K562 (cell line): Measurements from ENCODE around the gene BBLN. TPM values are rescaled to one million over a fixed set of nuclear protein-coding genes. Genes with fewer than 3 reads are reported as not detected.

Experiments used
- CBFB ChIP-seq: sonication (generic); formaldehyde crosslinking; IDR thresholded peaks from 2 replicates; pipeline ENCODE4 v1.4.0; 2020; ENCODE audit warnings: mild to moderate bottlenecking, missing genetic modification reagents
- E2F3 ChIP-seq: fragments of 250-450 bp; sonication (Bioruptor Pico); IDR thresholded peaks from 2 replicates; pipeline ENCODE4 v1.4.0; 2020; ENCODE audit warnings: mild to moderate bottlenecking
- ILK ChIP-seq: fragments of 450-650 bp; IDR thresholded peaks from 2 replicates; pipeline ENCODE4 v1.6.1; 2016; ENCODE audit warnings: missing genetic modification characterization, low read depth, mild to moderate bottlenecking, missing compliant biosample characterization, moderate library complexity, borderline replicate concordance
- MCM7 ChIP-seq, 2 experiments: fragments of 450-650 bp; IDR thresholded peaks; 2 replicates each; pipeline ENCODE4 v1.6.1; 2016 to 2018
- MIER1 ChIP-seq: fragments of 450-650 bp; IDR thresholded peaks from 2 replicates; pipeline ENCODE4 v1.6.1; 2016; ENCODE audit warnings: antibody characterized with exemption, mild to moderate bottlenecking, low read depth
- NBN ChIP-seq: fragments of 450-650 bp; IDR thresholded peaks from 2 replicates; pipeline ENCODE4 v1.6.1; 2016; ENCODE audit warnings: low read depth, mild to moderate bottlenecking
- NELFE ChIP-seq: IDR thresholded peaks from 2 replicates; pipeline ENCODE4 v1.6.1; 2011; ENCODE audit warnings: mild to moderate bottlenecking; ENCODE audit not compliant: insufficient read depth, insufficient read length
- RBM25 ChIP-seq: fragments of 200-400 bp; formaldehyde crosslinking; IDR thresholded peaks from 2 replicates; pipeline ENCODE4 v1.6.1; 2018; ENCODE audit warnings: low read length, low read depth, moderate library complexity; ENCODE audit not compliant: severe bottlenecking
- SMC3 ChIP-seq: conservative IDR thresholded peaks from 2 replicates; pipeline ENCODE4 v1.6.1; 2011; ENCODE audit warnings: low read depth, low read length, improper control_type of control experiment; ENCODE audit not compliant: insufficient read depth
- TAF7 ChIP-seq: fragments of 450-650 bp; IDR thresholded peaks from 2 replicates; pipeline ENCODE4 v1.6.1; 2016; ENCODE audit warnings: missing genetic modification characterization, missing compliant biosample characterization
- TBL1XR1 ChIP-seq, 2 experiments: IDR thresholded peaks; 2 replicates each; pipeline ENCODE4 v1.6.1; 2012; ENCODE audit warnings: improper control_type of control experiment in 2 of 2, low read length in 2 of 2, mild to moderate bottlenecking in 1 of 2
- TEAD4 ChIP-seq, 2 experiments: sonication (generic) in 1 of 2; formaldehyde crosslinking in 1 of 2; IDR thresholded peaks; 2 replicates each; pipeline versions ENCODE4 v1.6.1 to v1.8.0; 2012 to 2022; ENCODE audit warnings: borderline replicate concordance in 1 of 2, inconsistent platforms in 1 of 2, low read length in 1 of 2, mild to moderate bottlenecking in 1 of 2, missing genetic modification reagents in 1 of 2
- XRCC4 ChIP-seq: IDR thresholded peaks from one replicate; pipeline ENCODE4 v1.6.1; 2011; ENCODE audit not compliant: insufficient read depth, insufficient read length; ENCODE audit errors: extremely low read depth
- ZNF197 ChIP-seq: fragments of 200-800 bp; sonication (Bioruptor generic); IDR thresholded peaks from 2 replicates; pipeline ENCODE4 v1.6.1; 2016; ENCODE audit warnings: low read depth, missing genetic modification characterization, missing compliant biosample characterization
- polyA plus RNA-seq, 8 experiments: library from polyadenylated mRNA; depleted of rRNA in 4 of 8; stranded (reverse) in 5 of 8; unstranded in 3 of 8; fragments of >200 nt; fragmentation: Nextera tagmentation in 2 of 8; fragmentation: Illumina TruSeq in 1 of 8; extraction: Ambion mirVana in 2 of 8; extraction: Trizol in 1 of 8; gene quantifications; 2 replicates each; pipeline versions ENCODE4 v1.2.1 to v1.2.3, GENCODE V29; 2011 to 2014; ENCODE audit warnings: inconsistent platforms in 1 of 8, missing spikeins in 1 of 8
- total RNA-seq, 7 experiments: library from RNA; depleted of rRNA in 6 of 7; stranded (reverse); fragments of >200 nt in 6 of 7; fragmentation: Illumina TruSeq in 2 of 7; extraction: Trizol in 2 of 7; gene quantifications; 2 replicates each; pipeline versions ENCODE4 v1.2.1 to v1.2.3, GENCODE V29; 2011 to 2021; ENCODE audit warnings: low replicate concordance in 1 of 7
- TF ChIP-seq, protein P1 (sequence below): fragments of 250-450 bp; sonication (Bioruptor Pico); IDR thresholded peaks from 2 replicates; pipeline ENCODE4 v1.5.0; 2021; ENCODE audit warnings: mild to moderate bottlenecking, moderate library complexity
- TF ChIP-seq, protein P2 (sequence below): fragments of 450-650 bp; IDR thresholded peaks from 2 replicates; pipeline ENCODE4 v1.6.1; 2017; ENCODE audit warnings: antibody characterized with exemption, mild to moderate bottlenecking
- TF ChIP-seq, protein P3 (sequence below), 2 experiments: fragments of 450-650 bp; conservative IDR thresholded peaks; 2 replicates each; pipeline ENCODE4 v1.6.1; 2017; ENCODE audit warnings: mild to moderate bottlenecking in 2 of 2, moderate library complexity in 2 of 2

BBLN gene
- total and polyA plus RNA-seq, 9 of the 15 experiments (the other 6 are each of a cell fraction or from before 2014, with no cell fraction given): 4.2 to 331 (median 87.1) TPM

DNA sequence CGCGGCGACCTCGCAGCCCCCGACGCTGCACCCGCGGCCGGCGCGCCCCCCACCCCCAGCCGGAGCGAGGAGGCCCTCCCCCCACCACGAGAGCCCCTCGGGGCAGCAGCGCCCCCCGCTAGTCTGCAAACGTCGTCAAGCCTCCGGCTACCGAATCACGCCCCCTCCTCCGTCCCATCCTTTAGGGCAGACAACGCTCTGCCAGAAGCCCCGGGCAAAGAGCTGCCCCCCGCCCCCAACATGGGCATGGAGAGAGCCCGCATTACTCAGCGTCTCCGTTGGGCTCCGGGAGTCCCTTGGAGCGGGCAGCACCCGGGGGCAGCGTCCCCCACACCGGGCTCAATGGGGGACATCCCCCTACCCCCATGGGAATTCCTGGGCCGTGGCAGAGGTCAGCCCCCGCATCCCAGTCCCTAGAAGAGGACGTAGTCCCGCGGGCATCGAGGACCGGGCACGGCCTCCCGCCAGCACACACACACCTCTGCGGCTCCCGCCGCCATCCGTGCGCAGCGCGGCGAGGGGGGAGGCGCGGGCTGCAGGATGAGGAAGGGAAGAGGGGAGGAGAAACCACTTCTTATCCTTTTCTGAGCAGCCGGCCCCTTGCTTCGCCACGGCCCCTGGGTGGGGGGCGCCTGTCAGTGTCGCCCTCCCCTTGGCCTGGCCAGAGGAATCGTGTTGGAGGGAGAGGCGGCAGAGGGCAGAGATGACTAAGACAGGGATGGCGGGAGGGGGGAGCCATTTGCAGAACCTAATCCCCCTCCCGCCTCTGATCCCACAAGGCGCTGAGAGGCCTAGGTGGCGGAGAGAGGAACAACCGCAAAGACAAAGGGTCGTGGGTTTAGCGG lies 43.9 kb downstream of the BBLN start (continued):
- TF ChIP-seq, protein P1, sequence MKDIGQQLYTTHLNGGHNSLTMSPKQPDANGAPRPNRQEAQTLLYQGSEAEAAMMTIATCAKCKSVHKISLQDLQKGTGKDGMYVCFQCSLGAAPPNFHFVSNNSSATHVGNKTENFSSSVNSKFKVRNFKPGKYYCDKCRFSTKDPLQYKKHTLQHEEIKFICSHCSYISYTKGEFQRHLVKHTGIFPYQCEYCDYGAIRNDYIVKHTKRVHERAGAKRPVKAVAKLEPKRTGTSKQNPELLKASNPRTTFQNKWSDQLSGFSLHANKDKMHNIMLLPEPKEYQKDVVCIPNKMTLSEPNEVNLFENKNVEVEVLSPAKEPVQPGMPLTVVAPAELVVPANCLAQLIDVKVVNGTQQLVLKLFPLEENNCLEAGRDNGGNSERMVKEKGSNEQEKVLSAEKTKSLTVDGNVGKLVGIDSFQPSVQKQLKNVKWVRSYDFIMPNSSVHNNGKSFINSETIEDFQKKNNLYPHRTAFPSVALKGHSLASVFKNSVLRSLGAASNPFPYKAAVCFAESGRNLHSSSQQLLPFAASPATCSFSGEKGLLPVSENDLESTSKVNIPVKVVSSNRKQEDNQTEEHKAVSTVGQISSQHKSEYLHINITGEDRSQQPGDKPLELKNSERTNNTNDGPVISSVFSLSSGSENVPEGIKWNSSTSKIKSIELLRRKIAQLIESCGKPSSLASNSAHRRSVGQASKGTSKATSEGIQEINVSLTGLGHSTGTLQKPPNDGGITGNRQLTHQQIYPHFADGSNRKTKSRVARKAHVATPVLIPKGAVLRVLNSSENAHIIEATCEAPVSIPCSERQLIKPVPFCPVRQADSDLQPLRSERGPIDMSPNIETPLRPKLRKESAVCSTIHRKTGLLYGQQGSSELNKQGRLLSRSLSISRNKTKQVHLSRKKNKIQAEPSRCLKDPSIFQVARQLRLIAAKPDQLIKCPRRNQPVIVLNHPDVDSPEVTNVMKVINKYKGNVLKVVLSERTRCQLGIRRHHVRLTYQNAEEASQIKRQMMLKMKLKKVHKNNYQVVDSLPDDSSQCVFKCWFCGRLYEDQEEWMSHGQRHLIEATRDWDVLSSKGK (CRISPR knock-in tag): no peak
- TF ChIP-seq MIER1 (no peak), RBM25 (no peak), XRCC4 (no peak), ILK (tag) (no peak), NELFE (no peak), ZNF197 (no peak), TEAD4 (IDR thresholded peaks at IDR 0.05; ENCODE audit: low read length) (no peak; the same call in 1 of the 2 replicates), TEAD4 (CRISPR knock-in tag; IDR thresholded peaks at IDR 0.05; ENCODE audit: borderline replicate concordance) (no peak), NBN (peak; percentile 63; the same call in 1 of the 2 replicates), SMC3 (no peak), TAF7 (tag) (no peak; the same call in 1 of the 2 replicates), CBFB (CRISPR knock-in tag) (no peak), TBL1XR1 (IDR thresholded peaks at IDR 0.05; ENCODE audit: low read length in 2 of 2) (no peak), MCM7 (IDR thresholded peaks at IDR 0.05) (no peak), E2F3 (CRISPR knock-in tag) (peak; percentile 66; the same call in 1 of the 2 replicates)
- TF ChIP-seq, protein P2, sequence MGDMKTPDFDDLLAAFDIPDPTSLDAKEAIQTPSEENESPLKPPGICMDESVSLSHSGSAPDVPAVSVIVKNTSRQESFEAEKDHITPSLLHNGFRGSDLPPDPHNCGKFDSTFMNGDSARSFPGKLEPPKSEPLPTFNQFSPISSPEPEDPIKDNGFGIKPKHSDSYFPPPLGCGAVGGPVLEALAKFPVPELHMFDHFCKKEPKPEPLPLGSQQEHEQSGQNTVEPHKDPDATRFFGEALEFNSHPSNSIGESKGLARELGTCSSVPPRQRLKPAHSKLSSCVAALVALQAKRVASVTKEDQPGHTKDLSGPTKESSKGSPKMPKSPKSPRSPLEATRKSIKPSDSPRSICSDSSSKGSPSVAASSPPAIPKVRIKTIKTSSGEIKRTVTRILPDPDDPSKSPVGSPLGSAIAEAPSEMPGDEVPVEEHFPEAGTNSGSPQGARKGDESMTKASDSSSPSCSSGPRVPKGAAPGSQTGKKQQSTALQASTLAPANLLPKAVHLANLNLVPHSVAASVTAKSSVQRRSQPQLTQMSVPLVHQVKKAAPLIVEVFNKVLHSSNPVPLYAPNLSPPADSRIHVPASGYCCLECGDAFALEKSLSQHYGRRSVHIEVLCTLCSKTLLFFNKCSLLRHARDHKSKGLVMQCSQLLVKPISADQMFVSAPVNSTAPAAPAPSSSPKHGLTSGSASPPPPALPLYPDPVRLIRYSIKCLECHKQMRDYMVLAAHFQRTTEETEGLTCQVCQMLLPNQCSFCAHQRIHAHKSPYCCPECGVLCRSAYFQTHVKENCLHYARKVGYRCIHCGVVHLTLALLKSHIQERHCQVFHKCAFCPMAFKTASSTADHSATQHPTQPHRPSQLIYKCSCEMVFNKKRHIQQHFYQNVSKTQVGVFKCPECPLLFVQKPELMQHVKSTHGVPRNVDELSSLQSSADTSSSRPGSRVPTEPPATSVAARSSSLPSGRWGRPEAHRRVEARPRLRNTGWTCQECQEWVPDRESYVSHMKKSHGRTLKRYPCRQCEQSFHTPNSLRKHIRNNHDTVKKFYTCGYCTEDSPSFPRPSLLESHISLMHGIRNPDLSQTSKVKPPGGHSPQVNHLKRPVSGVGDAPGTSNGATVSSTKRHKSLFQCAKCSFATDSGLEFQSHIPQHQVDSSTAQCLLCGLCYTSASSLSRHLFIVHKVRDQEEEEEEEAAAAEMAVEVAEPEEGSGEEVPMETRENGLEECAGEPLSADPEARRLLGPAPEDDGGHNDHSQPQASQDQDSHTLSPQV: no peak
- TF ChIP-seq, protein P3, sequence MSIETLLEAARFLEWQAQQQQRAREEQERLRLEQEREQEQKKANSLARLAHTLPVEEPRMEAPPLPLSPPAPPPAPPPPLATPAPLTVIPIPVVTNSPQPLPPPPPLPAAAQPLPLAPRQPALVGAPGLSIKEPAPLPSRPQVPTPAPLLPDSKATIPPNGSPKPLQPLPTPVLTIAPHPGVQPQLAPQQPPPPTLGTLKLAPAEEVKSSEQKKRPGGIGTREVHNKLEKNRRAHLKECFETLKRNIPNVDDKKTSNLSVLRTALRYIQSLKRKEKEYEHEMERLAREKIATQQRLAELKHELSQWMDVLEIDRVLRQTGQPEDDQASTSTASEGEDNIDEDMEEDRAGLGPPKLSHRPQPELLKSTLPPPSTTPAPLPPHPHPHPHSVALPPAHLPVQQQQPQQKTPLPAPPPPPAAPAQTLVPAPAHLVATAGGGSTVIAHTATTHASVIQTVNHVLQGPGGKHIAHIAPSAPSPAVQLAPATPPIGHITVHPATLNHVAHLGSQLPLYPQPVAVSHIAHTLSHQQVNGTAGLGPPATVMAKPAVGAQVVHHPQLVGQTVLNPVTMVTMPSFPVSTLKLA (conservative IDR thresholded peaks at IDR 0.05): no peak
